Cortex of kidney (tissue), 1 donor: ENCODE results near the gene DR1.
"Not testable (repeated sequence)": the region's sequence is repeated elsewhere in the genome, so short reads cannot be mapped to it uniquely, and the experiment has no call there.

Experiments used
- DNase-seq: peaks from one replicate; lab custom pipeline; 2025; lab: John Stamatoyannopoulos, UW

Gene DR1

DNA sequence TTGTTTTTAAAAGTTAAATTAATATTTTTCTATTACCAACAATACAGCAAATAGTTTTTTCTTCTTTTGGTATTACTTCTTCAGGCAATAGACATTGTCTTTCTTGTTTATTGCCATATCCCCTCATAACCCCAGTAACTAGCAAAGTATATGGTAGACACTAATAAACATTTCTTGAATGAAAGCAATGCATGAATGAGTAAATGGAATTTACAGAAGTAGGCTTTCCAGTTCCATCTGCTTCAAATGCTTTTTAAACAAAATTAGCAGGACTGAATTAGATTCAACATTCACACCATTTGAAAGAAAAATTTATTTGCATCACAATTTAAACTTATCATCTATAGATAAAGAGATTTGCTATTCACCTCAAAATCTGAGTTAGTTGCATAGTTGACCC is 5.6 kb upstream of the DR1 start:
- no peak for DNase-seq

- DNase-seq = no peak
Measured at GRCh38 chr1:93344484-93344883, 1.2 kb upstream of the DR1 start.

GRCh38 chr1:93344886-93345632 is 648 bp upstream of the DR1 start:
- no peak for DNase-seq

GRCh38 chr1:93346421-93346993 is 800 bp downstream of the DR1 start:
- DNase-seq = no peak

GRCh38 chr1:93347334-93347899 is 1.7 kb downstream of the DR1 start:
- no peak for DNase-seq

DNA sequence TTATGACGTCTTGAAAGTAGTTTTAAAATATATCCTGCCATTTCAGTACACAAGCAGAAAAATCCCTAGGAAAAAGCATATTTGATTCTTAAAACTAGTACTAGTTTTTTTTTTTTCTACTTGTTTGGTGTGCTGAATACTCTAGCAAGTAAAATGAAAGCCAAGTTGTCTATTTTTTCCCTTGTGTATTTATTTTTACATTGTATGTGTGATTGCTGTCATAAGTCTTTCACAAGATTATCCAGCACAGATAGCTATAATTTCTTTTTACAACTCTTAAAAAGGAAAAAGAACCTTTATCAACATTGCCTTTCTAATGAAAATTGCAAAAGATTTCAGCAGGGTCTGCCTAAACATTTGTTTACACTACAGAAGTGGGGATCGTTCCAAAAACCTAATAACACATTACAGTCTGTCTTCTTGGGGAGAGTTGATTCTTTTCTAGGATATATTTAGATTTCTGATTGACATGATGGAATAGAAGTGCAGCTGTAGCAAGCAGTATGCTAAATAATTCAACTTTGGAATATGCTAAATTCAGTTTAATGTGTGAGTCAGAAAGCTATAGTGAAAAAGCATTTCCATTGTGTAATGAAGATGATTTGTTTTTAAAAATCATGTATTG is 2.5 kb downstream of the DR1 start:
- no peak for DNase-seq

GRCh38 chr1:93349231-93350135 is 3.8 kb downstream of the DR1 start:
- no peak for DNase-seq

DNA sequence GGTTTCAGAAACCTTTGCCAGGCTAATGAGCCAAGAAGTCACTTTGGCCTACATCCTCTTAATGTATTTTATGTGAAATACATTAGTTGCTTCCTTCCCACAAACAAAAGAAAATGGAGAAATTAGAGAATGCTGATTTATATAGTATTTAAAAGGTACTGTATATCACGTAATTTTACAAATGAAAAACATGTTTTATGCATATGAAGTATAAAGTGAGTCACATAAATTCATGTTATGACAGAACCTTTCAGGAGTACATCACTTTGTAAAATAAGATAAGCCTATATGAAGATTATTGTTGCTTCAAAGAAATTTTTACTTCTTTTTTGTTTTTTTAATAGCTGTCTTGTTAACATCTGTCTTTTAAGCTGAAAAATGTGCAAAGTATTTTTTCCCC is 4.6 kb downstream of the DR1 start:
- no peak for DNase-seq

GRCh38 chr1:93350875-93351274 is 5.2 kb downstream of the DR1 start:
- no peak for DNase-seq

DNA sequence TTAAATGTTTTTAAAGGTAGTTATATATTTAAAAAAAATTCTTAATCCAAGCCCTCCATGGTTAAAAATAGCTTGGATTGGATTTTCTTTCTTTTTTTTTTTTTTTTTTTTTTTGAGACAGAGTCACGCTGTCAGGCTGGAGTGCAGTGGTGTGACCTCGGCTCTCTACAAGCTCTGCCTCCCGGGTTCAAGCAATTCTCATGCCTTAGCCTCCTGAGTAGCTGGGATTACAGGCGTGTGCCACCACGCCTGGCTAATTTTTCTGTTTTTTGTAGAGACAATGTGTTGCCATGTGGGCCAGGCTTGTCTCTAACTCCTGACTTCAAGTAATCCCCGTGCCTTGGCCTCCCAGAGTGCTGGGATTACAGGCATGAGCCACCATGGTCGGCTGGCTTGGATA is 5.6 kb downstream of the DR1 start:
- DNase-seq = not testable (repeated sequence)

DNA sequence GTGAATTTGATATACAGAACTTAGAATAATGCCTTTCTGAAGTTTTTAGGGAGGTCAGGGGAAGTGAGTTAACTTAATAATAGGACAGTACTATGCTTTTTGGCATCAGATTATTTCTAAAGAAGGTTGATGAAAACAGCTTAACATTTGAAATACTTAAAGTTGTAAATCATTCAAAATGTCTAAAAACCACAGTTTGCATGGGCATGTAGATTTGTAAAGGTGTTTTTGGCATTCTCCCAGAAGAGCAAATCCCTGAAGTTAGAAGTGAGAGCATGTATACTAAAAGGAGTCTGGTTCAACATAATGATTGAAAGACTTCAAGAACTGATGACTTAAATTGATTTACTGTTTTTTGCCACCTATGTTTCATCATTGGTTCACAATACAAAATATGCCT is 6.7 kb downstream of the DR1 start:
- no peak for DNase-seq

- no peak for DNase-seq
Measured at GRCh38 chr1:93353286-93353685, 7.6 kb downstream of the DR1 start.

GRCh38 chr1:93354749-93355148 is 9.0 kb downstream of the DR1 start:
- no peak for DNase-seq

DNA sequence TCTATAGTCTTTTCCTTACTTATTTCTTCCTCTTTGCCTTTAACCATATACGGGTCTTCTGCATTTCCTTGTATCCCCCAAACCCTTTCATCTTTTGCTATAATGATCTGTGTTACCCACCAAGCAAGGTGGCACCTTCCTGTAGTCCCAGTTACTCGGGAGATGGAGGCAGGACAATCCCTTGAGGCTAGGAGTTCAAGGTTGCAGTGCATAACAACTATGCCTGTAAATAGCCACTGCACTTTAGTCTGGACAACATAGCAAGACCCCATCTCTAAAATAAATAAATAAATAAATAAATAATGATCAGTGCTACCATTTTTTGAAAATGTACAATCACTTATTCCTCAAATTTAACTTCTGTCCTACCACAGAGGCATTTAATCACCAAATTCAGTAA is 11.5 kb downstream of the DR1 start:
- no peak for DNase-seq

- DNase-seq = no peak
Measured at GRCh38 chr1:93358293-93358692, 12.6 kb downstream of the DR1 start.

GRCh38 chr1:93360111-93360510 is 14.4 kb downstream of the DR1 start:
- no peak for DNase-seq

DNA sequence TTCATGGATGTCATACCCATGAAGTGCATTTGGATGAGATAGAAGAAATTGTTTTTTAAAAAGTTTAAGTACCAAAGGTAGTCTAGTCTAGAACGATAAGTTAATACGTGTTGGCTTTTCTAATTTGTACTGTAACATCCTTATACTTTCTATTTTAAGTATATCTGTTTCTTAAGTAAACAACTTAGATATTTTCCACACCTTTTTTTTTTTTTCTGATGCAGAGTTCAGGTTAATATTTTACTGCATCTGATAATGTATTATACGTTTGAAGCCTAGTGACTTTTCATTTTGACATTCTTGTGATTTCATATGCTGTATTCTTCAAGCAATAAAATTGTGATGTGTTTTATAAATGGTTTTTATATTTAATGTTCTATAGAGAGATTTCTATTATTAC is 16.5 kb downstream of the DR1 start:
- no peak for DNase-seq

DNA sequence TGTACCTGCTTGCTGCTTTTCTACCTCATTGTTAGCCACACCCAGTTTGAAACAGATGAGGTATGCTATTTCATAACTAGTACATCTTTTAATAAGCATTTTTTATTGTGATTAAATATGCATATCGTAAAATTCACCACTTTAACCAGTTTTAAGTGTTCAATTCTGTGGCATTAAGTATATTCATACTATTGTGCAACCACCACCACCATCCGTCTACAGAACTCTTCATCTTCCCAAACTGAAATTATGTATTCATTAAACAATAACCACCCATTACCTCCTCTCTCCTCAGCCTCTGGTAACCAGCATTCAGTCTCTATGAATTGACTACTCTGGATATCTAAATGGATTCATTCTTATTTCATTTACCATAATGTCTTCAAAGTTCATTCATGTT is 20.1 kb downstream of the DR1 start:
- DNase-seq = no peak

DNA sequence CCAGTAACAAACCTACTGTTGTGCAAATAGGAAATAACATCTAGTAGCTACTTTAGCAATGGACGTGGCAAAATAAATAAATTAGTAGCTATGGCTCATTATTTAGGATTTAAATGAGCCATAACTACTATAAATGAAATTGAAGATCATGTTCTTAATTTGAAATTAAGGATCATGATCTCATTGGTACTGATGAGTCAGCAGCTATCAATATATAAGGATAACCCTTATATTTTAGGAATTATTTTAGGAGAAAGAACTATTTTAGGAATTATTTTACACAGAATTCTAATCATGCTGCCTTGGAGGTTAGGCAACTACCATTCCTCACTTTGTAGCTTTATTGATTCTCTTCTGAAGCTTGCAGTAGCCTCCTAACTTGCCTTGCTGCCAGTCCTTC is 24.0 kb downstream of the DR1 start:
- no peak for DNase-seq

DNA sequence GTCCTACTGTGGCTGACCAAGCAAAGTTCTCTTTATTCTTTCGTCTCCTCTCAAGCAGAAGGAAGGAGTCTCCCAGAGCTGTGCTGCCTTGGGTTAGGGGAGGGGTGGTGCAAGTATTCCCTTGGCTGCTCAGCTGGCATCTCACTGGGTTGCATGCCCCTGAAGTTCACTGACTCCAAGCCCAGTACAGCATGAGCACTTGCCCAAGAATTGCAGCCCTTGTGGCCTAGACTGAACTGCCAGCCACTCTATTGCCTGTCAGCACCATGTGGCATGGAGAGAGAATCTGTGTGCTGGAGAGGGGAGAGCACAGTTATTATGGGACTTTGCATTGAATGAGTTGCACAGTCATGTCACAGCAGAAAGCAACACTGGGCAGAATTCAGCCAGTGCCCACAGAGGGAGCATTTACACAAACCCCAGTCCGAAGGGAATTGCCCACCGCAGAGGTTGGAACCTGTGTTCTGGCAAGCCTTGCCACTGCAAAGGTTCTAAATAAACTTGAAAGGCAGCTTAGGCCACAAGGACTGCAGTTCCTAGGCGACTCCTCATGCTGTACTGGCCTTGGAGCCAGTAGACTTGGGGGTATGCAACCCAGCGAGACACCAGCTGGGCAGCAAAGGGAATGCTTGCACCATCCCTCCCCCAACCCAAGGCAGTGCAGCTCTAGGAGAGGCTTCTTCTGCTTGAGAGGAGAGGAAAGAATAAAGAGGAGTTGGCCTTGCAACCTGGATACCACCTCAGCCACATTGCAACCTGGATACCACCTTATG is 28.8 kb downstream of the DR1 start:
- no peak for DNase-seq

DNA sequence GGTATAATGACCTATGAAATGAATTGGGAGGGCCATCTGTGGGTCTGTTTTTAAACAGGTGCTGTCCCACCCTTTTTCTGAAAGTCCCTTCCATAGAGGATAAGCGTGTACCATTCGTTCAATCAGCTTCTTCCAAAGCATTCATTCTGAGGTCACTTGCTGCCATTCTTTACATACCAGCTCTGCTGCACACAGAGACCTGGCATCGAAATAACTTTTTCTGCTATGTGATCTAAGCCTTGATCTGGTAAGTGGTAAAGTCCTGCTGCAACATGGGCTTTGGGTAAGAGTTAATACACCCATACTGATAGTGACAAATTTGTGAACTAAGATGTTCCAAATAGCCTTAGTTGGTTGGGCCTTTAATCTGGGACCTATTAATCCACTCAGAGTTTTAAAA is 38.9 kb downstream of the DR1 start:
- no peak for DNase-seq
